HCT116 (cell line): ENCODE results near the gene STX2. TPM values are rescaled to one million over a fixed set of nuclear protein-coding genes. Genes with fewer than 3 reads are reported as not detected.

Source experiments
- ATAC-seq: fragments of 200-7000 bp; cut with Tn5 transposase; 2 replicates; pipeline ENCODE4 v1.9.1; 2020; ENCODE audit warnings: mild to moderate bottlenecking, moderate library complexity
- BruUV-seq: library from RNA; stranded (reverse); fragments of 400-500 nt; replicated peaks from 2 replicates; lab custom pipeline; 2021; lab: Mats Ljungman, UMichigan
- CTCF ChIA-PET: fragments of 300-600 bp; sonication (Branson Sonifier 250); formaldehyde crosslinking; loops from one replicate; lab custom pipeline; 2021; ENCODE audit warnings: antibody characterized with exemption; lab: Charles Lee
- POLR2A ChIA-PET: fragments of 300-600, 350-600 bp; sonication (Branson Sonifier 250); formaldehyde crosslinking; loops from one replicate; lab custom pipeline; 2021; ENCODE audit warnings: antibody characterized with exemption; lab: Charles Lee
- RAD21 ChIA-PET, 2 experiments: fragments of 300-600 bp; sonication (Branson Sonifier 250); formaldehyde crosslinking; loops; one replicate each; lab custom pipeline; 2023; ENCODE audit warnings: low total read pairs in 2 of 2; ENCODE audit not compliant: uncharacterized antibody in 2 of 2, unreplicated experiment in 2 of 2, low non-redundant PET in 1 of 2; lab: Charles Lee
- DNase-seq: peaks from one replicate; pipeline ENCODE4 v3.0.0-alpha.2; 2010; ENCODE audit warnings: low read depth, low spot score
- H2AFZ ChIP-seq: fragments of 200-600 bp; shearing (Covaris generic), sonication (generic); 2 replicates; pipeline ENCODE4 v1.6.1; 2017; ENCODE audit warnings: low read depth, mixed run types, mixed read lengths, antibody characterized with exemption, low read length; ENCODE audit not compliant: poor library complexity, severe bottlenecking
- H3K27ac ChIP-seq: 2 replicates; pipeline ENCODE4 v1.5.1; 2012; ENCODE audit warnings: low read depth, low read length
- H3K27me3 ChIP-seq: fragments of 200-600 bp; sonication (generic); 2 replicates; pipeline ENCODE4 v1.6.1; 2016; ENCODE audit warnings: mixed run types, low read length, mixed read lengths; ENCODE audit not compliant: insufficient read depth
- H3K36me3 ChIP-seq, 2 experiments: fragments of 200-500 bp in 1 of 2; fragments of 200-600 bp in 1 of 2; sonication (Bioruptor generic) in 1 of 2; sonication (generic) in 1 of 2; 2 replicates each; pipeline versions ENCODE4 v1.5.1 to v1.6.1; 2014 to 2016; ENCODE audit warnings: low read length in 2 of 2, inconsistent platforms in 1 of 2, mixed read lengths in 1 of 2, mixed run types in 1 of 2; ENCODE audit not compliant: insufficient read depth in 2 of 2, control insufficient read depth in 1 of 2
- H3K4me1 ChIP-seq, 2 experiments: fragments of 200-600 bp in 1 of 2; sonication (generic) in 1 of 2; 2 replicates each; pipeline versions ENCODE4 v1.5.1 to v1.6.1; 2012 to 2017; ENCODE audit warnings: low read length in 2 of 2, inconsistent platforms in 1 of 2, mild to moderate bottlenecking in 1 of 2, mixed read lengths in 1 of 2, mixed run types in 1 of 2, moderate library complexity in 1 of 2; ENCODE audit not compliant: insufficient read depth in 2 of 2, control insufficient read depth in 1 of 2
- H3K4me2 ChIP-seq: fragments of 200-600 bp; sonication (generic); 2 replicates; pipeline ENCODE4 v1.6.1; 2017; ENCODE audit warnings: mixed run types, low read length, mixed read lengths
- H3K4me3 ChIP-seq, 2 experiments: fragments of 200-600 bp in 1 of 2; sonication (generic) in 1 of 2; replicated peaks in 1 of 2; 2 replicates each; pipeline ENCODE4 v1.5.1; 2011 to 2016; ENCODE audit warnings: low read length in 2 of 2, control low read depth in 1 of 2, low read depth in 1 of 2, mild to moderate bottlenecking in 1 of 2, mixed read lengths in 1 of 2, mixed run types in 1 of 2
- H3K79me2 ChIP-seq: fragments of 200-600 bp; sonication (generic); 2 replicates; pipeline ENCODE4 v1.6.1; 2017; ENCODE audit warnings: mild to moderate bottlenecking, mixed run types, low read length, moderate library complexity, mixed read lengths; ENCODE audit not compliant: insufficient read depth
- H3K9ac ChIP-seq: fragments of 200-600 bp; sonication (generic); 2 replicates; pipeline ENCODE4 v1.6.1; 2016; ENCODE audit warnings: low read length, mixed read lengths
- H3K9me2 ChIP-seq: fragments of 200-600 bp; sonication (generic), shearing (Covaris generic); 2 replicates; pipeline ENCODE4 v1.6.1; 2017; ENCODE audit warnings: mixed run types, mild to moderate bottlenecking, moderate library complexity; ENCODE audit not compliant: insufficient read depth
- H3K9me3 ChIP-seq, 2 experiments: fragments of 200-500 bp in 1 of 2; fragments of 200-600 bp in 1 of 2; sonication (Bioruptor generic) in 1 of 2; sonication (generic) in 1 of 2; 2 replicates each; pipeline ENCODE4 v1.6.1; 2014 to 2017; ENCODE audit warnings: low read length in 2 of 2, mixed read lengths in 2 of 2, inconsistent platforms in 1 of 2, low read depth in 1 of 2, mild to moderate bottlenecking in 1 of 2, mixed run types in 1 of 2, moderate library complexity in 1 of 2; ENCODE audit not compliant: control insufficient read depth in 1 of 2, insufficient read depth in 1 of 2
- H4K20me1 ChIP-seq: fragments of 200-600 bp; sonication (generic), shearing (Covaris generic); 2 replicates; pipeline ENCODE4 v1.6.1; 2017; ENCODE audit warnings: mixed run types, mild to moderate bottlenecking, moderate library complexity; ENCODE audit not compliant: insufficient read depth
- ATF3 ChIP-seq: IDR thresholded peaks from 2 replicates; pipeline ENCODE4 v1.6.1; 2012
- CBX3 ChIP-seq: IDR thresholded peaks from 2 replicates; pipeline ENCODE4 v1.6.1; 2012; ENCODE audit warnings: low read depth
- CEBPB ChIP-seq: IDR thresholded peaks from 2 replicates; pipeline ENCODE4 v1.6.1; 2012; ENCODE audit warnings: low read depth
- EGR1 ChIP-seq: IDR thresholded peaks from 2 replicates; pipeline ENCODE4 v1.6.1; 2012; ENCODE audit warnings: low read depth
- ELF1 ChIP-seq: IDR thresholded peaks from 2 replicates; pipeline ENCODE4 v1.6.1; 2012; ENCODE audit warnings: low read depth, borderline replicate concordance
- EZH2 ChIP-seq: fragments of 200-600 bp; sonication (generic); IDR thresholded peaks from 2 replicates; pipeline ENCODE4 v1.6.1; 2017; ENCODE audit warnings: antibody characterized with exemption, mixed run types
- EZH2phosphoT487 ChIP-seq: fragments of 200-600 bp; IDR thresholded peaks from 2 replicates; pipeline ENCODE4 v1.6.1; 2018; ENCODE audit warnings: antibody characterized with exemption, borderline replicate concordance
- FOSL1 ChIP-seq: IDR thresholded peaks from 2 replicates; pipeline ENCODE4 v1.6.1; 2012; ENCODE audit warnings: low read depth
- POLR2A ChIP-seq: IDR thresholded peaks from 2 replicates; pipeline ENCODE4 v1.7.0; 2011; ENCODE audit warnings: borderline replicate concordance; ENCODE audit not compliant: insufficient read depth, insufficient read length; ENCODE audit errors: extremely low read depth
- POLR2AphosphoS5 ChIP-seq: IDR thresholded peaks from 2 replicates; pipeline ENCODE4 v1.6.1; 2011; ENCODE audit warnings: mild to moderate bottlenecking, low read depth, low read length, moderate library complexity
- SRF ChIP-seq: IDR thresholded peaks from 2 replicates; pipeline ENCODE4 v1.6.1; 2012; ENCODE audit warnings: low read depth
- TCF7L2 ChIP-seq: IDR thresholded peaks from 2 replicates; pipeline ENCODE4 v1.7.0; 2011; ENCODE audit warnings: borderline replicate concordance, inconsistent platforms; ENCODE audit not compliant: insufficient read depth, insufficient read length; ENCODE audit errors: extremely low read depth
- ZBTB33 ChIP-seq: IDR thresholded peaks from 2 replicates; pipeline ENCODE4 v1.6.1; 2011; ENCODE audit warnings: mild to moderate bottlenecking, low read length, moderate library complexity; ENCODE audit not compliant: insufficient replicate concordance; ENCODE audit errors: extremely low read depth
- intact Hi-C: fragments of 100-400 bp; cut with micrococcal nuclease; formaldehyde crosslinking; loops from 2 replicates; pipeline ENCODE4 v1.10.0; 2022
- total RNA-seq: library from RNA; stranded (reverse); gene quantifications from one replicate; pipeline ENCODE4 v1.2.1, GENCODE V29; 2021; ENCODE audit not compliant: unreplicated experiment
- TF ChIP-seq, protein P1 (sequence below), 3 experiments: fragments of 200-600 bp in 1 of 3; sonication (generic) in 1 of 3; IDR thresholded peaks in 2 of 3; conservative IDR thresholded peaks in 1 of 3; 2 replicates each; pipeline ENCODE4 v1.5.1; 2012 to 2017; ENCODE audit warnings: low read depth in 2 of 3, low read length in 2 of 3, antibody characterized with exemption in 1 of 3, borderline replicate concordance in 1 of 3, control low read depth in 1 of 3, mild to moderate bottlenecking in 1 of 3, mixed read lengths in 1 of 3, mixed run types in 1 of 3, moderate library complexity in 1 of 3; ENCODE audit not compliant: insufficient read depth in 1 of 3
- TF ChIP-seq, protein P2 (sequence below): IDR thresholded peaks from 2 replicates; pipeline ENCODE4 v1.6.1; 2012; ENCODE audit warnings: low read depth
- TF ChIP-seq, protein P3 (sequence below): IDR thresholded peaks from 2 replicates; pipeline ENCODE4 v1.6.1; 2012

STX2 gene
- total RNA-seq, 1 experiment from 2014 or later: 19.2 TPM

DNA sequence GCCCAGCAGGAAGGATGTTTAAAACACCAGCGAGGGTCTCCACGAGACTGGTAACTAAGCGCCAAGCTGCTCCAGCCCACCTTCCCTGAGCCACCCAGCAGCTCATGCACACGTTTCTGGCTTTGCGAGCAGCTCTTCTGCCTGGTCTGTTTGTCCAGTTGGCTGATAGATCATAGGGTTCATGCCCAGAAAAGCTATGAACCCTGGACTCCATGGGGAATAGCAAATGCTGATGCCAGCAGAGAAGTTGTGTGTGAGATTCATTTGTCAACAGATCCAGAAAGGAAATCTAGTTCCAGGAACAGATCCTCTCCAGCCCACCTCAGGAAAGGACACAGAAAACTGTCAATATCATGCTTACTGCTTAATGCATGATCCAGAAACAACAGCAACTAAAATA is 94.8 kb downstream of the STX2 start:
- POLR2A ChIA-PET: no interaction called here
- H3K4me2 ChIP-seq: no peak overlapping the region
- CTCF ChIA-PET: no interaction called here
- BruUV-seq: no TSS peak
- no peaks in the 10 kb centered on the region for H4K20me1 ChIP-seq
- H3K4me3 ChIP-seq: no peak overlapping the region
- no peak for ATAC-seq
- H2AFZ ChIP-seq: no peak overlapping the region
- H3K27me3 ChIP-seq: peaks cover 20% of the 10 kb centered on the region
- H3K9me2 ChIP-seq: no peaks in the 10 kb centered on the region
- intact Hi-C loops: loop anchor here (10.0 kb wide), 1 partner anchor 459 kb away; no protein-coding TSS in a partner anchor
- no peaks in the 10 kb centered on the region for H3K4me1 ChIP-seq
- DNase-seq: no peak
- H3K9ac ChIP-seq: no peak overlapping the region
- RAD21 ChIA-PET: no interaction called here
- no peak overlapping the region for H3K27ac ChIP-seq
- no peaks in the 10 kb centered on the region for H3K79me2 ChIP-seq
- no peaks in the 10 kb centered on the region for H3K9me3 ChIP-seq
- TF ChIP-seq CEBPB: no peak
- no peak for TF ChIP-seq ZBTB33
- TF ChIP-seq POLR2AphosphoS5: no peak
- no peak for TF ChIP-seq POLR2A
- TF ChIP-seq, protein P1, sequence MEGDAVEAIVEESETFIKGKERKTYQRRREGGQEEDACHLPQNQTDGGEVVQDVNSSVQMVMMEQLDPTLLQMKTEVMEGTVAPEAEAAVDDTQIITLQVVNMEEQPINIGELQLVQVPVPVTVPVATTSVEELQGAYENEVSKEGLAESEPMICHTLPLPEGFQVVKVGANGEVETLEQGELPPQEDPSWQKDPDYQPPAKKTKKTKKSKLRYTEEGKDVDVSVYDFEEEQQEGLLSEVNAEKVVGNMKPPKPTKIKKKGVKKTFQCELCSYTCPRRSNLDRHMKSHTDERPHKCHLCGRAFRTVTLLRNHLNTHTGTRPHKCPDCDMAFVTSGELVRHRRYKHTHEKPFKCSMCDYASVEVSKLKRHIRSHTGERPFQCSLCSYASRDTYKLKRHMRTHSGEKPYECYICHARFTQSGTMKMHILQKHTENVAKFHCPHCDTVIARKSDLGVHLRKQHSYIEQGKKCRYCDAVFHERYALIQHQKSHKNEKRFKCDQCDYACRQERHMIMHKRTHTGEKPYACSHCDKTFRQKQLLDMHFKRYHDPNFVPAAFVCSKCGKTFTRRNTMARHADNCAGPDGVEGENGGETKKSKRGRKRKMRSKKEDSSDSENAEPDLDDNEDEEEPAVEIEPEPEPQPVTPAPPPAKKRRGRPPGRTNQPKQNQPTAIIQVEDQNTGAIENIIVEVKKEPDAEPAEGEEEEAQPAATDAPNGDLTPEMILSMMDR (IDR thresholded peaks at IDR 0.05 in 2 of 3, conservative IDR thresholded peaks at IDR 0.05 in 1 of 3; ENCODE audit: borderline replicate concordance in 1 of 3, insufficient read depth in 1 of 3, low read depth in 2 of 3, low read length in 2 of 3): no peak
- TF ChIP-seq EZH2: no peak
- TF ChIP-seq, protein P2, sequence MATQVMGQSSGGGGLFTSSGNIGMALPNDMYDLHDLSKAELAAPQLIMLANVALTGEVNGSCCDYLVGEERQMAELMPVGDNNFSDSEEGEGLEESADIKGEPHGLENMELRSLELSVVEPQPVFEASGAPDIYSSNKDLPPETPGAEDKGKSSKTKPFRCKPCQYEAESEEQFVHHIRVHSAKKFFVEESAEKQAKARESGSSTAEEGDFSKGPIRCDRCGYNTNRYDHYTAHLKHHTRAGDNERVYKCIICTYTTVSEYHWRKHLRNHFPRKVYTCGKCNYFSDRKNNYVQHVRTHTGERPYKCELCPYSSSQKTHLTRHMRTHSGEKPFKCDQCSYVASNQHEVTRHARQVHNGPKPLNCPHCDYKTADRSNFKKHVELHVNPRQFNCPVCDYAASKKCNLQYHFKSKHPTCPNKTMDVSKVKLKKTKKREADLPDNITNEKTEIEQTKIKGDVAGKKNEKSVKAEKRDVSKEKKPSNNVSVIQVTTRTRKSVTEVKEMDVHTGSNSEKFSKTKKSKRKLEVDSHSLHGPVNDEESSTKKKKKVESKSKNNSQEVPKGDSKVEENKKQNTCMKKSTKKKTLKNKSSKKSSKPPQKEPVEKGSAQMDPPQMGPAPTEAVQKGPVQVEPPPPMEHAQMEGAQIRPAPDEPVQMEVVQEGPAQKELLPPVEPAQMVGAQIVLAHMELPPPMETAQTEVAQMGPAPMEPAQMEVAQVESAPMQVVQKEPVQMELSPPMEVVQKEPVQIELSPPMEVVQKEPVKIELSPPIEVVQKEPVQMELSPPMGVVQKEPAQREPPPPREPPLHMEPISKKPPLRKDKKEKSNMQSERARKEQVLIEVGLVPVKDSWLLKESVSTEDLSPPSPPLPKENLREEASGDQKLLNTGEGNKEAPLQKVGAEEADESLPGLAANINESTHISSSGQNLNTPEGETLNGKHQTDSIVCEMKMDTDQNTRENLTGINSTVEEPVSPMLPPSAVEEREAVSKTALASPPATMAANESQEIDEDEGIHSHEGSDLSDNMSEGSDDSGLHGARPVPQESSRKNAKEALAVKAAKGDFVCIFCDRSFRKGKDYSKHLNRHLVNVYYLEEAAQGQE: no peak
- no peak for TF ChIP-seq FOSL1
- no peak for TF ChIP-seq EZH2phosphoT487
- TF ChIP-seq TCF7L2: no peak
- no peak for TF ChIP-seq ATF3
- TF ChIP-seq CBX3: no peak
- TF ChIP-seq ELF1: no peak
- no peak for TF ChIP-seq SRF
- no peak for TF ChIP-seq EGR1
- TF ChIP-seq, protein P3, sequence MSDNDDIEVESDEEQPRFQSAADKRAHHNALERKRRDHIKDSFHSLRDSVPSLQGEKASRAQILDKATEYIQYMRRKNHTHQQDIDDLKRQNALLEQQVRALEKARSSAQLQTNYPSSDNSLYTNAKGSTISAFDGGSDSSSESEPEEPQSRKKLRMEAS: no peak
- no peaks in the 10 kb centered on the region for H3K36me3 ChIP-seq
